Esophagus muscularis mucosa (tissue), 3 donors: ENCODE measurements around the gene DNAJC9.

Source experiments
- CTCF ChIP-seq, 3 experiments: fragments of 200-600 bp in 2 of 3; fragments of 450-650 bp in 1 of 3; sonication (generic) in 2 of 3; IDR thresholded peaks; one replicate each; pipeline ENCODE4 v1.5.1; 2017 to 2019; ENCODE audit warnings: antibody characterized with exemption in 3 of 3, mild to moderate bottlenecking in 2 of 3, moderate library complexity in 1 of 3
- POLR2A ChIP-seq: fragments of 450-650 bp; IDR thresholded peaks from one replicate; pipeline ENCODE4 v1.6.1; 2017; ENCODE audit warnings: antibody characterized with exemption, moderate library complexity, mild to moderate bottlenecking, low read depth
- POLR2AphosphoS5 ChIP-seq, 2 donors: sonication (generic); formaldehyde crosslinking; IDR thresholded peaks; one replicate each; pipeline ENCODE4 v1.6.1; 2017; ENCODE audit warnings: antibody characterized with exemption in 2 of 2

GRCh38 chr10:73232887-73233286, 14.2 kb downstream of the DNAJC9 start:
- TF ChIP-seq CTCF (IDR thresholded peaks at IDR 0.05) (no peak), POLR2A (no peak), POLR2AphosphoS5 (IDR thresholded peaks at IDR 0.05) (no peak)
